Trophoblast cell (in vitro differentiated cells and primary cell): Measurements from ENCODE around the gene MYH7.
"Not testable (repeated sequence)": the region's sequence is repeated elsewhere in the genome, so short reads cannot be mapped to it uniquely, and the experiment has no call there.

Experiments used
- DNase-seq, 2 donors: peaks; one replicate each; pipeline ENCODE4 v3.0.0-alpha.2; 2016
- H2AFZ ChIP-seq: 2 replicates; pipeline ENCODE4 v1.6.1; 2013; ENCODE audit warnings: low read length, moderate library complexity, mild to moderate bottlenecking; ENCODE audit not compliant: insufficient read depth, poor library complexity
- H2AK5ac ChIP-seq: 2 replicates; pipeline ENCODE4 v1.6.1; 2013; ENCODE audit warnings: mild to moderate bottlenecking, low read length
- H2BK120ac ChIP-seq: 2 replicates; pipeline ENCODE4 v1.6.1; 2013; ENCODE audit warnings: low read length, mild to moderate bottlenecking, moderate library complexity; ENCODE audit not compliant: insufficient read depth, poor library complexity
- H2BK12ac ChIP-seq: 2 replicates; pipeline ENCODE4 v1.6.1; 2013; ENCODE audit warnings: mild to moderate bottlenecking, low read length, moderate library complexity
- H2BK5ac ChIP-seq: 2 replicates; pipeline ENCODE4 v1.6.1; 2013; ENCODE audit warnings: low read length, low read depth, moderate library complexity, mild to moderate bottlenecking; ENCODE audit not compliant: poor library complexity
- H3K14ac ChIP-seq: 2 replicates; pipeline ENCODE4 v1.6.1; 2013; ENCODE audit warnings: mild to moderate bottlenecking, low read length
- H3K18ac ChIP-seq: 2 replicates; pipeline ENCODE4 v1.6.1; 2013; ENCODE audit warnings: mild to moderate bottlenecking, low read length
- H3K23ac ChIP-seq: 2 replicates; pipeline ENCODE4 v1.6.1; 2013; ENCODE audit warnings: low read length
- H3K27ac ChIP-seq: 2 replicates; pipeline ENCODE4 v1.5.1; 2013; ENCODE audit warnings: low read depth, mild to moderate bottlenecking, inconsistent platforms, low read length, moderate library complexity
- H3K27me3 ChIP-seq: 2 replicates; pipeline ENCODE4 v1.6.1; 2013; ENCODE audit warnings: inconsistent platforms, mild to moderate bottlenecking, low read length, moderate library complexity; ENCODE audit not compliant: insufficient read depth
- H3K36me3 ChIP-seq, 2 experiments: 1 replicate in 1 of 2; 2 replicates in 1 of 2; pipeline ENCODE4 v1.6.1; 2013; ENCODE audit warnings: low read length in 2 of 2, mild to moderate bottlenecking in 2 of 2, moderate library complexity in 1 of 2; ENCODE audit not compliant: insufficient read depth in 2 of 2, control insufficient read depth in 1 of 2
- H3K4ac ChIP-seq: 2 replicates; pipeline ENCODE4 v1.6.1; 2013; ENCODE audit warnings: low read depth, mild to moderate bottlenecking, low read length, moderate library complexity
- H3K4me1 ChIP-seq, 2 experiments: 1 replicate in 1 of 2; 2 replicates in 1 of 2; pipeline ENCODE4 v1.6.1; 2013; ENCODE audit warnings: low read length in 2 of 2, mild to moderate bottlenecking in 2 of 2, moderate library complexity in 1 of 2; ENCODE audit not compliant: insufficient read depth in 2 of 2, control insufficient read depth in 1 of 2
- H3K4me2 ChIP-seq: 2 replicates; pipeline ENCODE4 v1.6.1; 2013; ENCODE audit warnings: inconsistent platforms, mild to moderate bottlenecking, low read length, moderate library complexity
- H3K4me3 ChIP-seq: 2 replicates; pipeline ENCODE4 v1.5.1; 2013; ENCODE audit warnings: mild to moderate bottlenecking, low read depth, low read length, inconsistent platforms
- H3K79me1 ChIP-seq: one replicate; pipeline ENCODE4 v1.6.1; 2013; ENCODE audit warnings: low read length
- H3K79me2 ChIP-seq: 2 replicates; pipeline ENCODE4 v1.6.1; 2013; ENCODE audit warnings: low read length, mild to moderate bottlenecking; ENCODE audit not compliant: control insufficient read depth, insufficient read depth, poor library complexity
- H3K9ac ChIP-seq: 2 replicates; pipeline ENCODE4 v1.6.1; 2013; ENCODE audit warnings: mild to moderate bottlenecking, low read length
- H3K9me3 ChIP-seq: 2 replicates; pipeline ENCODE4 v1.6.1; 2013; ENCODE audit warnings: low read depth, mild to moderate bottlenecking, control low read depth, inconsistent platforms, low read length; ENCODE audit not compliant: insufficient read depth
- H4K12ac ChIP-seq: 2 replicates; pipeline ENCODE4 v1.6.1; 2013; ENCODE audit warnings: low read depth, mild to moderate bottlenecking, low read length, moderate library complexity
- H4K8ac ChIP-seq: 2 replicates; pipeline ENCODE4 v1.6.1; 2013; ENCODE audit warnings: low read depth, mild to moderate bottlenecking, low read length, moderate library complexity
- H4K91ac ChIP-seq: one replicate; pipeline ENCODE4 v1.6.1; 2013; ENCODE audit warnings: low read depth, mild to moderate bottlenecking, low read length, moderate library complexity
- WGBS: extraction: QIAGEN DNeasy Blood & Tissue Kit; methylation state at CpG from one replicate; pipeline ENCODE4 v1.1.7; 2013; ENCODE audit warnings: missing lambda C conversion rate; ENCODE audit not compliant: insufficient read length, insufficient coverage; ENCODE audit errors: extremely low coverage; 5-methylcytosine and 5-hydroxymethylcytosine counted together

The MYH7 gene

GRCh38 chr14:23389871-23390270, 45.6 kb downstream of the MYH7 start:
- not testable (repeated sequence) for H3K18ac ChIP-seq, H3K4me2 ChIP-seq, DNase-seq, H3K9ac ChIP-seq, H3K27me3 ChIP-seq, H3K23ac ChIP-seq, H2AK5ac ChIP-seq, H2BK120ac ChIP-seq, H4K12ac ChIP-seq, H3K27ac ChIP-seq, H4K91ac ChIP-seq, H3K14ac ChIP-seq, H3K4me1 ChIP-seq, H3K36me3 ChIP-seq, H3K9me3 ChIP-seq, H2AFZ ChIP-seq, H3K4me3 ChIP-seq, H4K8ac ChIP-seq, H3K79me2 ChIP-seq, H3K4ac ChIP-seq, H3K79me1 ChIP-seq, H2BK5ac ChIP-seq, H2BK12ac ChIP-seq
- WGBS, result no CpG with 5 or more reads among the region's 19 CpGs

- Histone ChIP-seq H3K4me1 (no peaks in the 10 kb centered on the region), H3K14ac (no peak overlapping the region), H3K18ac (no peak overlapping the region), H2BK120ac (no peak overlapping the region), H3K9ac (no peak overlapping the region), H3K23ac (no peak overlapping the region), H3K79me2 (no peaks in the 10 kb centered on the region), H3K9me3 (no peaks in the 10 kb centered on the region), H4K12ac (no peak overlapping the region), H3K4me3 (no peak overlapping the region), H3K27me3 (no peaks in the 10 kb centered on the region), H2BK5ac (no peak overlapping the region), H3K4ac (no peak overlapping the region), H3K4me2 (no peak overlapping the region), H4K91ac (no peak overlapping the region), H2AFZ (no peak overlapping the region), H4K8ac (no peak overlapping the region), H2BK12ac (no peak overlapping the region), H3K36me3 (no peaks in the 10 kb centered on the region), H2AK5ac (no peak overlapping the region), H3K79me1 (no peaks in the 10 kb centered on the region), H3K27ac (no peak overlapping the region)
- no CpG with 5 or more reads among the region's 12 CpGs for WGBS
- DNase-seq, result no peak
Measured at GRCh38 chr14:23389396-23389795, 46.1 kb downstream of the MYH7 start.

GRCh38 chr14:23388996-23389395, 46.5 kb downstream of the MYH7 start:
- Histone ChIP-seq H3K4me2 (no peak overlapping the region), H4K12ac (no peak overlapping the region), H2BK120ac (no peak overlapping the region), H4K8ac (no peak overlapping the region), H3K23ac (no peak overlapping the region), H3K27me3 (no peaks in the 10 kb centered on the region), H3K4ac (no peak overlapping the region), H3K4me3 (no peak overlapping the region), H2BK5ac (no peak overlapping the region), H3K9ac (no peak overlapping the region), H3K27ac (no peak overlapping the region), H3K4me1 (no peaks in the 10 kb centered on the region), H4K91ac (no peak overlapping the region), H3K18ac (no peak overlapping the region), H3K79me1 (no peaks in the 10 kb centered on the region), H3K79me2 (no peaks in the 10 kb centered on the region), H2AFZ (no peak overlapping the region), H3K14ac (no peak overlapping the region), H3K36me3 (no peaks in the 10 kb centered on the region), H2BK12ac (no peak overlapping the region), H3K9me3 (no peaks in the 10 kb centered on the region), H2AK5ac (no peak overlapping the region)
- no CpG with 5 or more reads among the region's 8 CpGs for WGBS
- DNase-seq, result no peak

GRCh38 chr14:23387916-23388882, 47.3 kb downstream of the MYH7 start:
- Histone ChIP-seq H3K79me2 (no peaks in the 10 kb centered on the region), H3K4me2 (no peak overlapping the region), H3K23ac (no peak overlapping the region), H3K4ac (no peak overlapping the region), H2AK5ac (no peak overlapping the region), H4K91ac (no peak overlapping the region), H3K9me3 (no peaks in the 10 kb centered on the region), H3K14ac (no peak overlapping the region), H3K4me1 (no peaks in the 10 kb centered on the region), H2BK5ac (no peak overlapping the region), H2AFZ (no peak overlapping the region), H3K79me1 (no peaks in the 10 kb centered on the region), H2BK120ac (no peak overlapping the region), H3K4me3 (no peak overlapping the region), H3K36me3 (no peaks in the 10 kb centered on the region), H3K18ac (no peak overlapping the region), H2BK12ac (no peak overlapping the region), H4K8ac (no peak overlapping the region), H3K9ac (no peak overlapping the region), H3K27ac (no peak overlapping the region), H3K27me3 (no peaks in the 10 kb centered on the region), H4K12ac (no peak overlapping the region)
- WGBS, result no CpG with 5 or more reads among the region's 26 CpGs
- DNase-seq, result no peak
